MCF 10A (cell line): ENCODE measurements around the gene ORAI3. TPM values are rescaled to one million over a fixed set of nuclear protein-coding genes. Genes with fewer than 3 reads are reported as not detected.

Source experiments
- BruUV-seq: library from RNA; stranded (reverse); fragments of 400-500 nt; replicated peaks from 2 replicates; lab custom pipeline; 2021; lab: Mats Ljungman, UMichigan
- CTCF ChIA-PET: fragments of 300-600 bp; sonication (Branson Sonifier 250); formaldehyde crosslinking; extraction: SDS; loops from one replicate; lab custom pipeline; 2021; ENCODE audit warnings: antibody characterized with exemption, inconsistent platforms; lab: Yijun Ruan, JAX
- POLR2A ChIA-PET: fragments of 300-600, 350-650 bp; sonication (Branson Sonifier 250); formaldehyde crosslinking; extraction: SDS; loops from one replicate; lab custom pipeline; 2020; ENCODE audit warnings: antibody characterized with exemption, inconsistent platforms; lab: Yijun Ruan, JAX
- DNase-seq: peaks from one replicate; pipeline ENCODE4 v3.0.0-alpha.2; 2018; ENCODE audit not compliant: unreplicated experiment
- H3K27ac Mint-ChIP-seq: one replicate; pipeline ENCODE4 v1.8.0; 2022; ENCODE audit warnings: mild to moderate bottlenecking, low read depth, mixed read lengths; ENCODE audit not compliant: unreplicated experiment
- H3K27me3 Mint-ChIP-seq: one replicate; pipeline ENCODE4 v1.8.0; 2022; ENCODE audit warnings: mixed read lengths; ENCODE audit not compliant: insufficient read depth, unreplicated experiment
- H3K36me3 Mint-ChIP-seq: one replicate; pipeline ENCODE4 v1.8.0; 2022; ENCODE audit warnings: mild to moderate bottlenecking, moderate library complexity, mixed read lengths; ENCODE audit not compliant: insufficient read depth, unreplicated experiment
- H3K4me1 Mint-ChIP-seq: one replicate; pipeline ENCODE4 v1.8.0; 2022; ENCODE audit warnings: mixed read lengths; ENCODE audit not compliant: insufficient read depth, unreplicated experiment
- H3K4me3 Mint-ChIP-seq: one replicate; pipeline ENCODE4 v1.8.0; 2022; ENCODE audit warnings: mild to moderate bottlenecking, moderate library complexity, mixed read lengths; ENCODE audit not compliant: unreplicated experiment
- H3K9me3 Mint-ChIP-seq: one replicate; pipeline ENCODE4 v1.8.0; 2022; ENCODE audit warnings: mixed read lengths; ENCODE audit not compliant: unreplicated experiment
- CTCF ChIP-seq: fragments of 200-600 bp; IDR thresholded peaks from one replicate; pipeline ENCODE4 v1.8.0; 2022; ENCODE audit warnings: antibody characterized with exemption, mild to moderate bottlenecking; ENCODE audit not compliant: unreplicated experiment
- intact Hi-C: fragments of 100-400 bp; cut with micrococcal nuclease; formaldehyde crosslinking; loops from 2 replicates; pipeline ENCODE4 v1.14.1; 2022
- total RNA-seq: library from RNA; stranded (reverse); gene quantifications from 2 replicates; pipeline ENCODE4 v1.2.3, GENCODE V29; 2022

Gene ORAI3
- total RNA-seq, 1 experiment from 2014 or later: 16.2 TPM

DNA sequence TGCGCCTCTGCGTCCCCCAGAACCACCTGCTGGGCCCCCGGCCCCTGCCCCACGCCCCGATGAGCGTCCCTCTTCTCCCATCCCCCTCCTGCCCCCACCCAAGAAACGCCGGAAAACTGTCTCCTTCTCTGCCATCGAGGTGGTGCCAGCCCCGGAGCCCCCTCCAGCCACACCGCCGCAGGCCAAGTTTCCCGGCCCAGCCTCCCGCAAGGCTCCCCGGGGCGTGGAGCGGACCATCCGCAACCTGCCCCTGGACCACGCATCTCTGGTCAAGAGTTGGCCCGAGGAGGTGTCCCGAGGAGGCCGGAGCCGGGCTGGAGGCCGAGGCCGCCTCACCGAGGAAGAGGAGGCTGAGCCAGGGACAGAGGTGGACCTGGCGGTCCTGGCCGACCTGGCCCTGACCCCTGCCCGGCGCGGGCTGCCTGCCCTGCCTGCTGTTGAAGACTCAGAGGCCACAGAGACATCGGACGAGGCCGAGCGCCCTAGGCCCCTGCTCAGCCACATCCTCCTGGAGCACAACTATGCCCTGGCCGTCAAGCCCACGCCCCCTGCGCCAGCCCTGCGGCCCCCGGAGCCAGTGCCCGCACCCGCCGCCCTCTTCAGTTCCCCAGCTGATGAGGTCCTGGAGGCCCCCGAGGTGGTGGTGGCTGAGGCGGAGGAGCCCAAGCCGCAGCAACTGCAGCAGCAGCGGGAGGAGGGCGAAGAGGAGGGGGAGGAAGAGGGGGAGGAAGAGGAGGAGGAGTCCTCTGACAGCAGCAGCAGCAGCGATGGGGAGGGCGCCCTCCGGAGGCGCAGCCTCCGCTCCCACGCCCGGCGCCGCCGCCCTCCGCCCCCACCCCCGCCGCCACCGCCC lies 30.5 kb downstream of the ORAI3 start:
- POLR2A ChIA-PET: no interaction called here
- no peak overlapping the region for H3K4me3 Mint-ChIP-seq
- peaks cover 74% of the 10 kb centered on the region for H3K36me3 Mint-ChIP-seq
- H3K9me3 Mint-ChIP-seq: no peaks in the 10 kb centered on the region
- H3K27ac Mint-ChIP-seq: no peak overlapping the region
- CTCF ChIA-PET: no interaction called here
- TF ChIP-seq CTCF: no peak
- intact Hi-C loops: no loop called here
- H3K4me1 Mint-ChIP-seq: no peaks in the 10 kb centered on the region
- BruUV-seq: no TSS peak
- no peak for DNase-seq
- no peaks in the 10 kb centered on the region for H3K27me3 Mint-ChIP-seq

- H3K27me3 Mint-ChIP-seq: no peaks in the 10 kb centered on the region
- no TSS peak for BruUV-seq
- DNase-seq: no peak
- no peaks in the 10 kb centered on the region for H3K4me1 Mint-ChIP-seq
- H3K4me3 Mint-ChIP-seq: no peak overlapping the region
- TF ChIP-seq CTCF: no peak
- no peak overlapping the region for H3K27ac Mint-ChIP-seq
- CTCF ChIA-PET: interaction anchor here (1.3 kb wide), 1 partner anchor 463 kb away, joined by 5 read pairs; no protein-coding TSS in a partner anchor
- peaks cover 73% of the 10 kb centered on the region for H3K36me3 Mint-ChIP-seq
- H3K9me3 Mint-ChIP-seq: no peaks in the 10 kb centered on the region
- intact Hi-C loops: no loop called here
- POLR2A ChIA-PET: no interaction called here
These were observed 31.1 kb downstream of the ORAI3 start for GRCh38 chr16:30980023-30980371.

- H3K27ac Mint-ChIP-seq: no peak overlapping the region
- BruUV-seq: no TSS peak
- CTCF ChIA-PET: interaction anchor here (1.3 kb wide), 1 partner anchor 463 kb away, joined by 5 read pairs; no protein-coding TSS in a partner anchor
These were observed 31.6 kb downstream of the ORAI3 start for GRCh38 chr16:30980434-30980833.

More at GRCh38 chr16:30980434-30980833, 31.6 kb downstream of the ORAI3 start:
- Mint-ChIP-seq H3K9me3 (no peaks in the 10 kb centered on the region), H3K4me3 (no peak overlapping the region), H3K36me3 (peaks cover 69% of the 10 kb centered on the region), H3K4me1 (peaks cover 4% of the 10 kb centered on the region), H3K27me3 (no peaks in the 10 kb centered on the region)
- TF ChIP-seq CTCF: no peak
- POLR2A ChIA-PET: no interaction called here
- intact Hi-C loops: no loop called here
- no peak for DNase-seq
